ENCODE data around the gene WNT4. TPM values are rescaled to one million over a fixed set of nuclear protein-coding genes. Genes with fewer than 3 reads are reported as not detected.

WNT4 gene
- total RNA-seq, 4 donors from 2014 or later: 1.3 to 14.0 (median 11.5) TPM; not detected in 1

- H3K4me1 ChIP-seq: no peaks in the 10 kb centered on the region
- TF ChIP-seq, protein P1, sequence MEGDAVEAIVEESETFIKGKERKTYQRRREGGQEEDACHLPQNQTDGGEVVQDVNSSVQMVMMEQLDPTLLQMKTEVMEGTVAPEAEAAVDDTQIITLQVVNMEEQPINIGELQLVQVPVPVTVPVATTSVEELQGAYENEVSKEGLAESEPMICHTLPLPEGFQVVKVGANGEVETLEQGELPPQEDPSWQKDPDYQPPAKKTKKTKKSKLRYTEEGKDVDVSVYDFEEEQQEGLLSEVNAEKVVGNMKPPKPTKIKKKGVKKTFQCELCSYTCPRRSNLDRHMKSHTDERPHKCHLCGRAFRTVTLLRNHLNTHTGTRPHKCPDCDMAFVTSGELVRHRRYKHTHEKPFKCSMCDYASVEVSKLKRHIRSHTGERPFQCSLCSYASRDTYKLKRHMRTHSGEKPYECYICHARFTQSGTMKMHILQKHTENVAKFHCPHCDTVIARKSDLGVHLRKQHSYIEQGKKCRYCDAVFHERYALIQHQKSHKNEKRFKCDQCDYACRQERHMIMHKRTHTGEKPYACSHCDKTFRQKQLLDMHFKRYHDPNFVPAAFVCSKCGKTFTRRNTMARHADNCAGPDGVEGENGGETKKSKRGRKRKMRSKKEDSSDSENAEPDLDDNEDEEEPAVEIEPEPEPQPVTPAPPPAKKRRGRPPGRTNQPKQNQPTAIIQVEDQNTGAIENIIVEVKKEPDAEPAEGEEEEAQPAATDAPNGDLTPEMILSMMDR (IDR thresholded peaks at IDR 0.05): no peak
- TF ChIP-seq POLR2A (IDR thresholded peaks at IDR 0.05): no peak
Observed at GRCh38 chr1:22157359-22157966, 14.6 kb upstream of the WNT4 start.

GRCh38 chr1:22155517-22155916, 12.6 kb upstream of the WNT4 start:
- Histone ChIP-seq H3K9me3 (no peaks in the 10 kb centered on the region), H3K27me3 (no peaks in the 10 kb centered on the region), H3K36me3 (no peaks in the 10 kb centered on the region), H3K4me3 (no peak overlapping the region), H3K4me1 (no peaks in the 10 kb centered on the region), H3K27ac (no peak overlapping the region)
- no peak for DNase-seq
- no peak for TF ChIP-seq POLR2A (IDR thresholded peaks at IDR 0.05)
- TF ChIP-seq, protein P1 (IDR thresholded peaks at IDR 0.05): no peak
- intact Hi-C loops (cut with DNase I; ENCODE audit: low total_unique reads): no loop called here

More at GRCh38 chr1:22157359-22157966, 14.6 kb upstream of the WNT4 start:
- no peaks in the 10 kb centered on the region for H3K27me3 ChIP-seq
- H3K27ac ChIP-seq: no peak overlapping the region
- H3K4me3 ChIP-seq: no peak overlapping the region
- DNase-seq: no peak
- no peaks in the 10 kb centered on the region for H3K36me3 ChIP-seq
- intact Hi-C loops (cut with DNase I; ENCODE audit: low total_unique reads): no loop called here
- no peaks in the 10 kb centered on the region for H3K9me3 ChIP-seq

GRCh38 chr1:22154626-22155025, 11.7 kb upstream of the WNT4 start:
- TF ChIP-seq, protein P1 (IDR thresholded peaks at IDR 0.05): no peak
- TF ChIP-seq POLR2A (IDR thresholded peaks at IDR 0.05): no peak
- H3K9me3 ChIP-seq: no peaks in the 10 kb centered on the region
- H3K4me3 ChIP-seq: no peak overlapping the region
- no peak overlapping the region for H3K27ac ChIP-seq
- no peaks in the 10 kb centered on the region for H3K36me3 ChIP-seq
- H3K27me3 ChIP-seq: no peaks in the 10 kb centered on the region
- no peak for DNase-seq
- no peaks in the 10 kb centered on the region for H3K4me1 ChIP-seq
- intact Hi-C loops (cut with DNase I; ENCODE audit: low total_unique reads): no loop called here

DNA sequence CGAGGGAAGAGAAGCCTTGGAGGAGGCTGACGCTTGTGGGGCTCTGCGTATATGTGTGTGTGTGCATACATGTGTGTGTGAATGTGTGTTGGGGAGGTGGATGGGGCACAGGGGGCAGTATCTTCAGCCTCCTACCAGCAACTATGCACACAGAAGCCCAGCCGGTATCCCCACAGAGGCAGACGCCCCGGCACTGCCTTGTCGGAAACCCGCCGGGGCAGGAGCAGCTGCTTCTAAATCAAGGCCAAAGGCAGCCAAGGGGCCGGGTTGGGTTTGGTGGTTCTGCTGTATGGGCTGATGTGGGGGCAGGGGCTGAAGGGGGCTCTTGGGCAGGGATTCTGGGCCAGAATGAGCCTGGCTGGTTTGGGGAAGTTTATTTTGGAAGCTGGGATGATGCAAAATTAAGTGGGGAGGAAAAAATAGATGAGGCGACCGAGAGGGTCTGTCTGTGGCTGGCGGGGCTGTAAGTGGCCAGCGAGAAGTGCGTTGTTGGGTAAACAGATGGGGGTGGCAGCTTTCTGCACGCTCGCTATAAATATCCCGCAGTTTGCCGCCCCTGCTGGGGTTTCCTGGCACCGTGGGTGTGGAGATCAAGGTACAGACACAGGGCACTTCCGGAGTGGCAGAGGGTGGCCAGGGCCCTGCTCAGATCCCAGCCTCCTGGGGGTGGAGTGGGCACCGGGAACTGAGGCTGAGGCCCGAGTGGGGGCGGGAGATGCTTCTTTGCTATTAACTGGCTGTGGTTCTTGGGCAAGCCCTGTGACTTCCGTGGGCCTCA, 11.0 kb upstream of the WNT4 start:
- intact Hi-C loops (cut with DNase I; ENCODE audit: low total_unique reads): no loop called here
- Histone ChIP-seq H3K9me3 (no peaks in the 10 kb centered on the region), H3K27me3 (no peaks in the 10 kb centered on the region), H3K27ac (no peak overlapping the region), H3K4me1 (no peaks in the 10 kb centered on the region), H3K4me3 (no peak overlapping the region), H3K36me3 (no peaks in the 10 kb centered on the region)
- no peak for TF ChIP-seq POLR2A (IDR thresholded peaks at IDR 0.05)
- TF ChIP-seq, protein P1 (IDR thresholded peaks at IDR 0.05): no peak
- DNase-seq: no peak

GRCh38 chr1:22150923-22151322, 8.0 kb upstream of the WNT4 start:
- Histone ChIP-seq H3K9me3 (no peaks in the 10 kb centered on the region), H3K27ac (no peak overlapping the region), H3K27me3 (no peaks in the 10 kb centered on the region), H3K4me1 (no peaks in the 10 kb centered on the region), H3K36me3 (no peaks in the 10 kb centered on the region), H3K4me3 (no peak overlapping the region)
- no peak for TF ChIP-seq POLR2A (IDR thresholded peaks at IDR 0.05)
- TF ChIP-seq, protein P1 (IDR thresholded peaks at IDR 0.05): no peak
- intact Hi-C loops (cut with DNase I; ENCODE audit: low total_unique reads): no loop called here
- no peak for DNase-seq

Data from uterus (tissue), 4 donors.